Anterior cingulate cortex (tissue), 58 donors: ENCODE measurements around the gene NTN4.
"Not testable (repeated sequence)": the region's sequence is repeated elsewhere in the genome, so short reads cannot be mapped to it uniquely, and the experiment has no call there.

ENCODE experiments used
- DNase-seq, 58 donors: peaks; one replicate each; lab custom pipeline; 2025; lab: John Stamatoyannopoulos, UW

NTN4 gene

DNA sequence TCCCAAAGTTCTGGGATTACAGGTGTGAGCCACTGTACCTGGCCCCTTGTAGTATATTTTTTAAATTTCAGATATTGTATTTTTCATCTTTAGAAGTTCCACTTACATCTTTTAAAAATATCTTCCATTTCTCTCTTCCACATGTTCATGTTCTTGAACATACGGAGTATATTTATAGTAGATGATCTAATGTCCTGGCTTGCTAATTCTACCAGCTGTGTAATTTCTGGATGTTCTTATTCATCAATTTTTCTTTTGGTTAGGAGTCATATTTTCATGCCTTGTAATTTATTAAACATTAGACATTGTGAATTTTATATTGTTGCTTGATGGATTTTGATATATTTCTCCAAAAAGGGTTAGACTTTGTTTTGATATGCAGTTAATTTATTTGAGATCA is 30.8 kb downstream of the NTN4 start:
- no peak for DNase-seq

DNA sequence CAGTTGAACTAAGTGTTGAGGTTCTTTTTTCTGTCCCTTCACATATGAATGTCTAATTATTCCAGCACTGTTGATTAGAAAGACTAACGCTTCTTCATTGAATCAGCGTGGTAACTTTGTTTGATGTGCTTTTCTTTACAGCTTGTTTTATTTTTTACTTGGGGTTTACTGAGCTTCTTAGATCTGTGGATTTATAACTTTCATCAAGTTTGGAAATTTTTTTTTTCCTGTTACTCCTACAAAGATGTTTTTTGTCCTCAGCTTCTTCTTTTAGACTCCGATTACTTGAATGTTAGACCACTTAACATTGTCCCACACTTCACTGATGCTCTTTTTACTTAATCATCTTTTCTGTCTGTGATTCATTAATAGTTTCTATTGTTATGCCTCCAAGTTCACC is 31.5 kb downstream of the NTN4 start:
- no peak for DNase-seq

DNA sequence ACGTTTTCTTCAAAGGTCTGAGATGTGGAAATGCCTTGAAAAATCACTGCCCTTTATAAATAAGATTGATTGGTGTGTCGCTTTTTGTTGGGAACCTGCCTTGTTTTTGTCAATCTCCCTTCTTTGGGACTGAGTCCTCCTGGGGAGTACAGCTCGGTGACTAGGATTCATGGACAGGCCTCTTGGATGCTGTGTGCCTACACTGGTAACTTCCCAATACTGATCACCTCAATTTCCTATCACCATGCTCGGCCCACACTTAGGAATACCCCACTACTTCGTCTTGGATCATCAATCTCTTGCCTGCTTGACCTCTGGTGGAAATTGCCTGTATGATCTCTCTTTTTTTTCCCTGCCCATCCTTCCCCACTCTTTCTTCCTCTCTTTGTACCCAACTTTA is 34.2 kb downstream of the NTN4 start:
- DNase-seq: no peak

DNA sequence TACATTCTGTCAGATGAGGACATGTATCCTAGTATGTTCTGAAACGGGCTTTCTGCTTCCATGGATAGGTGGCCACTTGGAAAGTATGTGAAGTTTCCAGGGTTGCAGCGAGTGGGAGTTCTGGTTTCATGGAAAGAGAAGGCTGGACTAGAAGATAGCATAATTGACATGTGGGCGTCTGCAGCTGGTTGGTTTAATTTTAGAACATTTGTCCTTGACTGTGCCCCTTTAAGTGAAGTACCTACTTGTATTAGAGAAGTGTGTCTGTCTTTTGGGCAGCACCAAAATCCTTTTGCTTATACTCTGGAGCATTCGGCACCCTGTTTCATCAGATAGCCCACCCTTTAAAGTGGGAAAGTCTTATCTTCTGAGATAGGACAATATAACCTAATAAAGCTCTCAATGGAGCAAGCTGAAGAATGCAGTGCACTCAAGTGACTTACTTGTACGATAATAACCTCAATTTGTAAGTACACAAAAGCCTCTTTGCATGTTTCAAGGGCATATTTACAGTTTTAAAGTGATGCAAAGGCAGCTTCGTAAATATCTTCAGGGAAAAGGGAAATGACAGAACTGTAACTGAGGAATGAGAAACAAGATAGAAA is 35.2 kb downstream of the NTN4 start:
- no peak for DNase-seq

DNA sequence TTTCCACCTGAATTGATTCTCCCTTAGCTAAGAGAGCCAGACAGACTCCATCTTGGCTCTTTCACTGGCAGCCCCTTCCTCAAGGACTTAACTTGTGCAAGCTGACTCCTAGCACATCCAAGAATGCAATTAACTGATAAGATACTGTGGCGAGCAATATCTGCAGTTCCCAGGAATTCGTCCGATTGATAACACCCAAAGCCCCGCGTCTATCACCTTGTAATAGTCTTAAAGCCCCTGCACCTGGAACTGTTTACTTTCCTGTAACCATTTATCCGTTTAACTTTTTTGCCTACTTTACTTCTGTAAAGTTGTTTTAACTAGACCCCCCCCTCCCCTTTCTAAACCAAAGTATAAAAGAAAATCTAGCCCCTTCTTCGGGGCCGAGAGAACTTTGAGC is 44.5 kb downstream of the NTN4 start:
- DNase-seq: not testable (repeated sequence)

DNA sequence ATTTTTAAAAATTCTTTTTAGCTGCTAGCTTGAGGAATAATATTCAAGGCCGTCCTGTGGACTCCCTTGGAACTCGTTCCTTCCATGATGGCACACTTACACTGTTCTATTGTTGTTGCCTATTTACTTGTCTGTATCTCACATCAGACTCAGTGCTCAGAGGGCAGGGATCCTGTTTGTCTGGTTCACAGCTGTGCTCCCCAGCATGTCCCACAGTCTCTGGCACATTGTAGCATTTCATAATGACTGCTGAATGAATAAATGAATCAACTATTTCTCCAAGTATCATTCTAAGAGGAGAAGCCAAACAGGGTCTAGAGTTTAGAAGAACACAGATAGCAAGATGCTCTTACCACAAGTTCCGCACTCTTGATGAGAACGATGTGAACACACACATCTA is 48.0 kb downstream of the NTN4 start:
- peak in 29 of 58 donors; percentile 0 to 70 (median 24) for DNase-seq

DNA sequence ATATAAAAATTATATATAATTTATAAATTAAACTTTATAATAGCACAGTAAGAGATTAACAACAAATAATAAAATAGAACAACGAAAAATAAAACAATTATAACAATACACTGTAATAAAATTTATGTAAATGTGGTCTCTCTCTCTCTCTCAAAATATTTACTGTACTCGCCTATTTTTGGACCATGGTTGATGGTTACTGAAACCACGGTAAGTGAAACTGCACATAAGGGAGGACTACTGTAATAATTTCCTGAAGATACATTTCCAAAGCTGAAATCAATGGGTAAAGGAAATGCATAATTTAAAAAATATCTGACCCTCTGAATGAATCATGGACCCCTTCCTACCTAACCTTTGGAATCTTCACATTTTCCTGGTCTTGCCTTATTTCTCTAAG is 48.9 kb downstream of the NTN4 start:
- DNase-seq: no peak

DNA sequence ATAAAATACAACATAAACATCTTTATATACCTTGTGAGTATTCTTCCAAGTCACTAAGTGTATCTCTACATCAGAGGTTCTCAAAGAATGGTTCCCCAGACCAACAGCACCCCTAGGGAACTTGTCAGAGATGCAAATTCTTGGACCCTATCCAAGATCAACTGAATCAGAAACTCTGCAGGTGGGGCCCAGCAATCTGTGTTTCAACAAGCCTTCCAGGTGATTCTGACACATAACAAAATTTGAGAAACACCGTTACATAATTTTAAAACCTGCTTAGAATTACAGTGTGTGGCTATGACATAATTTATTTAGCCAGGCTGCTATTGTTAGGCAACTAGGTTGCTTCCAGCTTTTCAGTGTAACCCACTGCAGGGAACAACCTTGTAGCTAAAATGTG is 49.8 kb downstream of the NTN4 start:
- no peak for DNase-seq

DNA sequence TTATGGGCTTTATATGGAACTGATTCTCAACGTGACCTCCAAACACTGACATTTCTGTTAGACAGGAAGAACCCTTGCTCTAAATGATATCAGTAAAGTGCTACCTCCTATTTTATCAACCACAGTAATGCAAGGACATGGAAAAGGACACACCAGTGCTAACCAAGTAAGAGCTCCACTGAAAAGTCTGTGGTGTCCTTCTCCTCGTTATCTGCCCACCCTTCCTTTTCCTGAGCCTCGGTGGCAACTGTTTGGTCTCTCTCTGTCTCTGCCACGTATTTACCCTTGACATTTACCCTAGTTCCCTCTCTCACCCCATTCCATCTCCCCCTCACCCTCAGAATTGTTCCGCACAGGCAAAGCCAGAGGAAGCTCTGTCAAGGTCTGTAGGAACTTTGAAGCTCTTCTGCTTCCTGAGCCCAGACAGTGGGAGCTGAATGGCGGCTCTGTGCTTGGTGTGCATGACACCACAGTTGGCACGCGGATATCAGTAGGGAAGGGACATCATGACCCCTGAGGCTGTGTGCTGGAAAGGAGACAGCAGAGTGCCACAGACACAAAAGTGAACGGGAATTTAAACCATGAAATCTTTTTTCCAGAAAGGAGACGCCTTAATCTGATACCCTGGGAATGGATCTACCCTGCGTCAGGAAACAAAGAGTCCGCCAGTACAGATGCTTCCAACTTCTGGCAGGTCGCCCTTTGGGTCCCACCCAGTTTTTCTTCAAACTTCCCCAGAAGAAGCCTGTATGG is 50.8 kb downstream of the NTN4 start:
- DNase-seq: peak in 27 of 58 donors; percentile 1 to 54 (median 16)

DNA sequence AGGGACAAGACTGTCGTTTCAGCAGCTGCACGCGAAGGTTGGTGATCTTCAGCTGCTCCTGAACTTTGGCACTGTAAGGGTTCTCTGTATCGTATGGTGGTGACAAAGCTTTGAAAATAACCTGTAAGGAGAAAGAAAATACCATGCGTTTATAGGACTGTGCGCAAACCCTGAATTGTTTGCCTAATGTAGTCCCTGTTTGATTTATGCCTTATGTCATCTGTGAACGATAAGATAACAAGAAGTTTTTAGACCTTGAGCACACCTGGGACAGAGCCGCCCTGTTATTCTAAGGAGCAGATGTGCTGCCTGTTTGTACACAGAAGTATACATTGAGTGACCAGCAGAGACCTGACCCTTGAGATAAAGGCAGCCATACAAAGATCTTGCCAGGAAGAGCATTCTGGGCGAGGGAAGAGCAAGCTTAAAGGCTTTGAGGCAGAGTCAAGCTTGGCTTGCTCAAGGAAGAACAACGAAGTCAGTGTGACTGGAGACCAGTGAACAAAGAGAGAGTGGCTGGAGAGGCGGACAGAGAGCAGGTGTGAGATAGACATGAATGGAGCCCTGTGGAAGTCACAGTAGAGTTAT is 52.4 kb downstream of the NTN4 start:
- no peak for DNase-seq

DNA sequence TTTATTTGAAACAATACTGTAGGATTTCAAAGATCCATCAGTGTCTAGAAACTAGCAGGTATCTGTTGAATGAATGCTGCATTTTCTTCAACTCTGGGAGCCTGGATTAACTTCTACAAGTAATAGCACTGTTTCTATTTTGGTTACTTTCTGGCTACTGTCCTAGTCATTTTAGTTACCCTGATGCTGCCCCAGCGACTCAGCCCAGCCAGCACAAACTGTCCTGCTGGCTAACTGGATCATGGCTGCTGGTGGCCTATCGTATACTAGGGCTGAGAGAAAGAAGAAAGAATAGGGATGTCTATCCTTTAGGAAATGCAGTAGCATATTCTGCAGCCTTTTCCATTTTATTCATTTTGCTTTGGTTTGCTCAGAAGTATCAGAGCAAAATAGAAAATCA is 53.9 kb downstream of the NTN4 start:
- DNase-seq: no peak

DNA sequence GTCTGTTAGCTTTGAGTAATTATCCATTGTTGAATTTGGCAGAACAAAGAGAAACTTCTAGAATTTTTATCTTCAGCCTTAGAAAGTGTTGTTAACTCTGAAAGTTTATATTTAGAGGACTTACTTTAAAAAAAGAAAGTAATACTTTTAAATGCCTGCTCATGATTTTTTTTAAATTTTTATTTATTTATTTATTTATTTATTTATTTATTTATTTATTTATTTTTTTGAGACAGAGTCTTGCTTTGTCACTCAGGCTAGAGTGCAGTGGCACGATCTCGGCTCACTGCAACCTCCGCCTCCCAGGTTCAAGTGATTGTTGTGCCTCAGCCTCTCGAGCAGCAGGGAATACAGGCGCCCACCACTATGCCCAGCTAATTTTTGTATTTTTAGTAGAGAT is 54.8 kb downstream of the NTN4 start:
- not testable (repeated sequence) for DNase-seq

DNA sequence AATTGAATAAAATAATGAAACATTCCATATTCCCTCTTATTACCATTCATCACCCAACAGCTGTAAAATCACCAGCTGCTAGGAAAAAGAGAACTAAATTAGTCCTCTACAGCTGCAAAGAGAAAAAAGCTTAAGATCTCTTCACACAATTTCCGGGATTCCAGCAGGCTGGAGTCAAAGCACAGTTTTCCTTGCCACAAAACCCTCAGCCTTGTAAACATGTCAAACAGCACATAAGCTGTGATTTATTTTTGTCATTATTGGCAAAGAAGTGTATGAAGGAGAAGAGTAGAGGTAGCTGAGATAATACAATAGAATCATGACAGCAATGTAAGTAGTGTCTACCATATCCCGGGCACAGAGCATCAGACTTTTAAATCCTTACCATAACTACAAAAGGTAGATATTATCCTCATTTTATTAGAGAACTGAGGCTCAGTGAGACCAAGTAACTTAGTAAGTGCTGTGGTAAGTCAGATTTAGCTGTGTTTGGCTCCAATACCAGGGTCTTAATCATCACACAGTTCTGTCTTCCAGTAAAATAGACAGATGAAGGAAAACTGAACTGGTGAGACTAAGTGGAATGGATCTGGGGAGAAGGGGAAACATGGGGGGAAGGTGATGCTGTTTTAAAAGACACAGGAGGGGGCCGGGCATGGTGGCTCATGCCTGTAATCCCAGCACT is 57.3 kb downstream of the NTN4 start:
- no peak for DNase-seq

DNA sequence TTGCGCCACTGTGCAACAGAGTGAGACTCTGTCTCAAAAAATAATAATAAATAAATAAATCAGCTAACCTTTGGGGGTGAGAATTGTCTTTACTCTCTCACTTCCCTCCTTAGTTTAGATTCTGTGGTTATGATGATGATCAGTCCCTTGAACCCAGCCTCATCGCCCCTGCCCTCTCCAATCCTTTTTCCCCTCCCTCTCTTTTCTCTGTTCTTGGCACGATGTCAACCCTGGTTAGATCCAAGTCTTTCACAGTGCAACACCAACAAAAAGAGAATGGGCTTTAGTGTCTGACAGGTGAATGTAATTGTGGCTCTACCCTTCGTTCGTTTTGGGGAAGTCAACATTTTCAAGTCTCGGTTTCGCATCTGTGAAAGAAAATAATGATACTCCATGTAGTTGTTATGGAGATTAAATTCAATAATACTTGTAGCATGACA is 59.0 kb downstream of the NTN4 start:
- no peak for DNase-seq

DNA sequence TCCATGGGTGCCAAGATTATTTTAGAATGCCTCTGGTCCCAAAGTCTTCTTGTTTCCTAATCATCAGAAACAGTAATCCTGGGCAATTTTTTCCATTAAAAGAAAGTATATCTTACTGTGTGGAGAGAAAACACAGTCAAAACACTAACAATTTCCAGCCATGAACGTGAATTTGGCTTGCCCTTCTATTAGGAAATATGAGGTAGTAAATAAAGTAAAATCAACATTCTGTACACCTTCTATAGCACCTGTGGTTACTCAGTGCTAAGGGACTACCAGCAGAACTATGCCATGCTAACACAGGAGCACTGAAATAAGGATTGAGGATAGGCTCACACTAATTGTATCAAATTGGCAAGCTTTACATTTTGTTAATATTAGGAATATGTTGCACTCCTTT is 60.1 kb downstream of the NTN4 start:
- DNase-seq: no peak

DNA sequence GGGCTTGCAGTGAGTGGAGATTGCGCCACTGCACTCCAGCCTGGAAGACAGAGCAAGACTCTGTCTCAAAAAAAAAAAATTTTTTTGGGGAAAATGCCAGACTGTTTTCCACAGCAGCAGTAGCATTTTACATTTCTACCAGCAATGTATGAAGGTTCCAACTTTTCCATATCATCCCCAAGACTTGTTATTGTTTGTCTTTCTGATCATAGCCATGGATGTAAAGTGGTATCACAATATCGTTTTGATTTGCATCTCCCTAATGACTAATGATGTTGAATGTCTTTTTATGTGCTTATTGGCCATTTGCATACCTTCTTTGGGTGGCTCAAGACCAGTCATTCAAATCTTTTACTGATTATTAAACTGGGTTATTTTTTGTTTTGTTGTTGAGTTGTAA is 63.7 kb downstream of the NTN4 start:
- no peak for DNase-seq

DNA sequence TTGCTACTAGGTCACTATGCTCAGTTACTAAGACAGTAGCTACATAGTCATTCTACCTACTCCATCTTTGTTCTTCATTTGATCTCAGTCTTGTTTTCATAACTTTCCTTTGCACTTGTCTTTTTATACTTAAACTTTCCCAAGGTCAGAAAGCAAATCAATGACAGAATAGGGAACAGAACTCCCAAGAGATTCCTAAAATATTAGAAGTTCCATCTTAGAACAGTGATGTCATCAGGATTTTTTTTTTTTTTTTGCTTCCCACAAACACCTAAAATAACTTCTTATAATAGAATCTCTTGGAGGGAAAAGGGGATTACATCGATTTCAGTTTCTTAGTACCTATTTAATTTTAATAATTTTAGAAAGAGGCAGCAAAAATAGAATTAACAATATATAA is 65.8 kb downstream of the NTN4 start:
- DNase-seq: no peak

DNA sequence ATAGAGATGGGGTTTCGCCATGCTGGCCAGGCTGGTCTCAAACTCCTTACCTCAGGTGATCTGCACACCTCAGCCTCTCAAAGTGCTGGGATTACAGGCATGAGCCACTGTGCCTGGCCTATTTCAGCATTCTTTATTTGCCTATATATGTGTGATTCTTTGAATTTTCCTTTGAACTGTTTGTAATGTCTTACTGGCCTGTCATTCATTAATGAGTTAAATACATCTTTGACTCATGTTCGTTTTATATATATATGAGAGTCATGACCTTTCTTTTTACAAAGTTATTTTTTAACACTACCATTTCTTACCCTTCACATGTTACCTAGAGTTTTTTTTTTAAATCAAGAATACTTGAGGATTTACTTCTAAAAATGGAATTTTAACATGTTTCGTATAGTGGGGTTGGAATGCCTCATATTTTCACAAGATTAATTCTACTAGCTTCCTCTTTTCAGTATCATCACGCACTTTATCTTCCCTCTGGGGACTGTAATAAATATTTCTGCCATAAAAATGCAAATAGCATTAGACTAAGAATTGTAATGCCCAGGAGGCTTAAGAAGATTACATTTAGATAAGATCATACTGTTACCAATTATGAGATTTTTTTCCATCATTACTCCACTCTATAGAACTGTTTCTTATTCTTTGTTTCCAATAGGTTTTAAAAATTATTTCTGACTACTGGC is 66.7 kb downstream of the NTN4 start:
- no peak for DNase-seq

DNA sequence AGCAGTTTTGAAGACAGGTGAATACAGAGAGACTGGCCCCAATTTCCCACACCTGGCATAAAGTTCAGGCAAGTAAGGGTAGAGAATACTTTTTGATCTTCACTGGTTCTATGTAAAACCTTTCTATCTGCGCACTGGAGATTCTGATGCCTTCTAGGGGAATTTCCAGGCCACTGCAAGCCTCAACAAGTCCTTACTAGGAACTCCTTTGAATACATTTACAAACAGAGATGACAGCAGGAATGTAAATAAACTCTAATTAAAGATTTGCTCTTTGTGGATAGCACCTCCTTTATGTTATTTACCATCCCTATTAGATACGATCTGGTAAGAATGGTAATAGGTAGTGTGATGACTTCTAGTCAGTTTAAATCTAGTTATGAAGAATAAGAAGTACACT is 69.2 kb downstream of the NTN4 start:
- DNase-seq: no peak

DNA sequence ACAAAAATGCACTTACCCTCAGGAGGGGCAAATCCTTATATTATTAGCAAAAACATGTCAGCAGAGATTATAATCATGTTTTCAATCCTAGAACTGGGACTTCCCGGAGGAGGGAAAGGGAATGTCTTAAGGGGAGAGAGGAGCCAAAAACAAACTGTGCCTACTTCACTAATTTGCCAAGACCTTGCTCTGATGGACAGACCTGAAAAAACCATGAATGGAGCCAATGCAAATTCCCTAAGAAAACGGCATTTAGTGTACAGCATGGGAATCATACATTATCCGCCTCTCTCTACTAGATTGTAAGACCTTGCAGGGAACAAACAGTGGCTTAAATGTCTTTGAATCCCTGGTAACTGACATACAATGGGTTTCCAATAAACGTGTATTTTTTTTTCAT is 70.4 kb downstream of the NTN4 start:
- DNase-seq: no peak

DNA sequence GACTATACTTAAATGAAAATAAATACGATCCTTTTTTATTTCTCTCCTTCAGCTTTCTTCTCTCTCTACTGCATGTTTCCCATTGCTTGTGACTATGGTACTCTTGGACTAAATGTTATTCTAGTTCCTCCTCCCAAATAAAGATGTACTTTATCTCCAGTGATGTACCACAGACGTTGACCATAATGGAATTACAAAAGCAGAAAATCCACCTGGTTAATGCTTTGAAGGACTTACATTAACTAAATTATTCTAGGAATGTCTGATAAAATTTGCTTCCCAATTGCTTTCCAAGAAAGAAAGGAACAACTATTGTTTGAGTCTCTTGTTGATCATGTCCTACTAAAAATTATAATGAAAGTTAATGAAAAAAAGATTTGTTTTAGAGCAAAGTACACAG is 71.8 kb downstream of the NTN4 start:
- no peak for DNase-seq
